ENCODE data around the gene GTF2A1L. TPM values are rescaled to one million over a fixed set of nuclear protein-coding genes. Genes with fewer than 3 reads are reported as not detected.

The GTF2A1L gene
- total RNA-seq, 1 experiment from 2014 or later: not detected

- no peak for DNase-seq
- Histone ChIP-seq H3K27me3 (ENCODE audit: insufficient read depth, low read depth) (no peaks in the 10 kb centered on the region), H3K4me1 (replicated peaks; ENCODE audit: insufficient read depth) (no peaks in the 10 kb centered on the region), H3K9me3 (ENCODE audit: insufficient read depth, low read depth) (no peaks in the 10 kb centered on the region), H3K36me3 (ENCODE audit: low read depth) (no peaks in the 10 kb centered on the region), H3K4me3 (no peak overlapping the region), H3K79me2 (ENCODE audit: low read depth) (no peaks in the 10 kb centered on the region), H3K4me2 (no peak overlapping the region), H3K27ac (no peak overlapping the region), H3K9me2 (ENCODE audit: insufficient read depth) (no peaks in the 10 kb centered on the region), H2AFZ (no peak overlapping the region), H3F3A (ENCODE audit: insufficient read depth, low read depth) (no peaks in the 10 kb centered on the region), H4K20me1 (ENCODE audit: insufficient read depth) (no peaks in the 10 kb centered on the region)
- TF ChIP-seq EZH2 (IDR thresholded peaks at IDR 0.05; ENCODE audit: low read depth) (no peak), CTCF (conservative IDR thresholded peaks at IDR 0.05) (no peak)
- POLR2A ChIA-PET (ENCODE audit: unreplicated experiment): interaction anchor here (0.7 kb wide), 1 partner anchor 383 kb away, joined by 5 read pairs; no protein-coding TSS in a partner anchor
- intact Hi-C loops (cut with micrococcal nuclease; ENCODE audit: unreplicated experiment): no loop called here
- BruUV-seq (replicated peaks): no TSS peak
- CTCF ChIA-PET: no interaction called here
Observed at GRCh38 chr2:48709096-48710034, 91.7 kb downstream of the GTF2A1L start.

GRCh38 chr2:48711343-48711742 lies 93.7 kb downstream of the GTF2A1L start:
- no peak overlapping the region for H3K4me2 ChIP-seq

GRCh38 chr2:48712151-48712550 lies 94.5 kb downstream of the GTF2A1L start:
- intact Hi-C loops (cut with micrococcal nuclease; ENCODE audit: unreplicated experiment): no loop called here
- Histone ChIP-seq H3K4me1 (replicated peaks; ENCODE audit: insufficient read depth) (no peaks in the 10 kb centered on the region), H3K4me2 (no peak overlapping the region), H3K9me3 (ENCODE audit: insufficient read depth, low read depth) (no peaks in the 10 kb centered on the region), H3K27ac (no peak overlapping the region), H3K9me2 (ENCODE audit: insufficient read depth) (no peaks in the 10 kb centered on the region), H3K79me2 (ENCODE audit: low read depth) (no peaks in the 10 kb centered on the region), H3K27me3 (ENCODE audit: insufficient read depth, low read depth) (no peaks in the 10 kb centered on the region), H4K20me1 (ENCODE audit: insufficient read depth) (no peaks in the 10 kb centered on the region), H3K4me3 (no peak overlapping the region), H3F3A (ENCODE audit: insufficient read depth, low read depth) (no peaks in the 10 kb centered on the region), H3K36me3 (ENCODE audit: low read depth) (no peaks in the 10 kb centered on the region), H2AFZ (no peak overlapping the region)
- DNase-seq: no peak
- no peak for TF ChIP-seq CTCF (conservative IDR thresholded peaks at IDR 0.05)
- no peak for TF ChIP-seq EZH2 (IDR thresholded peaks at IDR 0.05; ENCODE audit: low read depth)
- no TSS peak for BruUV-seq (replicated peaks)
- ChIA-PET POLR2A (ENCODE audit: unreplicated experiment) (no interaction called here), CTCF (no interaction called here)

More at GRCh38 chr2:48711343-48711742, 93.7 kb downstream of the GTF2A1L start:
- H3F3A ChIP-seq (ENCODE audit: insufficient read depth, low read depth): no peaks in the 10 kb centered on the region
- no peaks in the 10 kb centered on the region for H3K27me3 ChIP-seq (ENCODE audit: insufficient read depth, low read depth)
- no peak overlapping the region for H2AFZ ChIP-seq
- H3K36me3 ChIP-seq (ENCODE audit: low read depth): no peaks in the 10 kb centered on the region
- intact Hi-C loops (cut with micrococcal nuclease; ENCODE audit: unreplicated experiment): no loop called here
- H3K79me2 ChIP-seq (ENCODE audit: low read depth): no peaks in the 10 kb centered on the region
- no peaks in the 10 kb centered on the region for H4K20me1 ChIP-seq (ENCODE audit: insufficient read depth)
- H3K9me2 ChIP-seq (ENCODE audit: insufficient read depth): no peaks in the 10 kb centered on the region
- no peak for DNase-seq
- no TSS peak for BruUV-seq (replicated peaks)
- no peak overlapping the region for H3K4me3 ChIP-seq
- H3K27ac ChIP-seq: no peak overlapping the region
- CTCF ChIA-PET: no interaction called here
- POLR2A ChIA-PET (ENCODE audit: unreplicated experiment): no interaction called here
- H3K4me1 ChIP-seq (replicated peaks; ENCODE audit: insufficient read depth): no peaks in the 10 kb centered on the region
- TF ChIP-seq EZH2 (IDR thresholded peaks at IDR 0.05; ENCODE audit: low read depth) (no peak), CTCF (conservative IDR thresholded peaks at IDR 0.05) (no peak)
- no peaks in the 10 kb centered on the region for H3K9me3 ChIP-seq (ENCODE audit: insufficient read depth, low read depth)
